ENCODE measurements around the gene GCDH. TPM values are rescaled to one million over a fixed set of nuclear protein-coding genes. Genes with fewer than 3 reads are reported as not detected.

GCDH gene
- total and polyA plus RNA-seq, 8 donors: 17.5 to 30.8 (median 24.0) TPM; not detected in 1

- intact Hi-C loops (cut with DNase I; ENCODE audit: low total_unique reads): no loop called here
- no peak overlapping the region for H3K27ac ChIP-seq
- H3K9me3 ChIP-seq: no peaks in the 10 kb centered on the region
- no peak for DNase-seq
- no peak overlapping the region for H3K4me3 ChIP-seq
- no peaks in the 10 kb centered on the region for H3K36me3 ChIP-seq
- H3K4me1 ChIP-seq: peaks cover 12 to 14% (median 13%) of the 10 kb centered on the region in 4 donors
- H3K27me3 ChIP-seq: peaks cover 0 to 10% (median 2%) of the 10 kb centered on the region in 3 donors
- TF ChIP-seq CTCF (IDR thresholded peaks at IDR 0.05) (no peak), POLR2AphosphoS5 (IDR thresholded peaks at IDR 0.05) (no peak), EP300 (IDR thresholded peaks at IDR 0.05) (no peak), POLR2A (IDR thresholded peaks at IDR 0.05) (no peak)
- WGBS, 5 donors: 83 to 85% (median 84%) methylated on average over 17 to 19 of the region's 19 CpGs
Observed at GRCh38 chr19:12865746-12866415, 25.1 kb upstream of the GCDH start.

- Histone ChIP-seq H3K27me3 (peaks cover 0 to 10% (median 2%) of the 10 kb centered on the region in 3 donors), H3K9me3 (no peaks in the 10 kb centered on the region), H3K27ac (no peak overlapping the region), H3K36me3 (no peaks in the 10 kb centered on the region), H3K4me3 (peak overlapping the region in 2 of 4 donors; percentile 50 to 52), H3K4me1 (peaks cover 12 to 14% (median 13%) of the 10 kb centered on the region in 4 donors)
- no peak for TF ChIP-seq CTCF (IDR thresholded peaks at IDR 0.05)
- no peak for TF ChIP-seq POLR2AphosphoS5 (IDR thresholded peaks at IDR 0.05)
- WGBS, 5 donors: 79 to 82% (median 81%) methylated on average over 29 of the region's 29 CpGs
- DNase-seq: no peak
- intact Hi-C loops (cut with DNase I; ENCODE audit: low total_unique reads): no loop called here
Observed at GRCh38 chr19:12866416-12867119, 24.4 kb upstream of the GCDH start.

DNA sequence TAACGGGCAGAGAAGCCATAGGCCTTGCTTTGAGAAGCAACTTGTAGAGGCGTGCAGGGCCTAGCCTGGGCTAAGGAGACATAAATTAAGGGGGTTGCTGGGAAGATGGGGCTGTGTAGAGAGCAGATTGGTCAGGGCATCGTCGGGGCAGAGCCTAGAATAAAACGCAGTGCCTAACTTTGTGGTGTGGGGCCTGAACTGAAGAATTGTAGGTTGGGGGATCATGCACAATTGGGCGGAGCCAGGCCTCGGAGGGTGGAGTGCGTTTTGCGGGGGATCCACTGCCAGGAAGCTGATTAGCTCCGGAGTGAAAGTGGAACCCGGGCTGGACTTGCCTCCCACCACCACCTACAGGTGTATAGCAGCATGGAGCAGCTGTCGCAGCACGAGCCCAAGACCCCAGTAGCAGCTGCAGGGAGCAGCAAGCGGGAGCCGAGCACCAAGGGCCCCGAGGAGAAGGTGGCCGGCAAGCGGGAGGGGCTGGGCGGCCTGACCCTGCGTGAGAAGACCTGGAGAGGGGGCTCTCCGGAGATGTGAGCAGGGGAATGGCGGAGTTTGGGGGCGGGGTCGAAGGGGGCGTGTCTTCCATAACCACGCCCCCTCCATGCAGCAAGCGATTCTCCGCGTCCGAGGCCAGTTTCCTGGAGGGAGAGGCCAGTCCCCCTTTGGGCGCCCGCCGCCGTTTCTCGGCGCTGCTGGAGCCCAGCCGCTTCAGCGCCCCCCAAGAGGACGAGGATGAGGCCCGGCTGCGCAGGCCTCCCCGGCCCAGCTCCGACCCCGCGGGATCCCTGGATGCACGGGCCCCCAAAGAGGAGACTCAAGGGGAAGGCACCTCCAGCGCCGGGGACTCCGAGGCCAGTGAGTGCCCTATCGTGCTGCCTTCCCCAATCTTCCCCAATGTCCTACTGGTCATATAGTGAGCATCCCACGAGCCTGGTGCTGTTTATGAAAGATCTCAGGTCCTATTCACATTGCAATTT, 23.6 kb upstream of the GCDH start:
- whole genome bisulfite sequencing, 5 donors: 8 to 11% (median 8%) methylated on average over 33 to 51 of the region's 51 CpGs
- intact Hi-C loops (cut with DNase I; ENCODE audit: low total_unique reads): no loop called here
- Histone ChIP-seq H3K4me1 (peaks cover 12 to 14% (median 13%) of the 10 kb centered on the region in 4 donors), H3K9me3 (no peaks in the 10 kb centered on the region), H3K27me3 (peaks cover 0 to 10% (median 2%) of the 10 kb centered on the region in 3 donors), H3K36me3 (no peaks in the 10 kb centered on the region), H3K27ac (peak overlapping the region in 2 of 5 donors; percentile 21 to 35), H3K4me3 (peak overlapping the region; percentile 40 to 52 (median 47))
- peak; percentile 73 to 92 for DNase-seq
- TF ChIP-seq EP300 (IDR thresholded peaks at IDR 0.05): no peak

- WGBS, 5 donors: 91 to 95% (median 92%) methylated on average over 9 to 10 of the region's 10 CpGs
- DNase-seq: no peak
- H3K4me3 ChIP-seq: no peak overlapping the region
Observed at GRCh38 chr19:12868540-12869112, 22.3 kb upstream of the GCDH start.

More at GRCh38 chr19:12868540-12869112, 22.3 kb upstream of the GCDH start:
- peaks cover 13 to 18% (median 16%) of the 10 kb centered on the region in 4 donors for H3K4me1 ChIP-seq
- no peak for TF ChIP-seq EP300 (IDR thresholded peaks at IDR 0.05)
- H3K36me3 ChIP-seq: peaks cover 0 to 8% (median 3%) of the 10 kb centered on the region in 4 donors
- H3K27me3 ChIP-seq: peaks cover 0 to 10% (median under 1%) of the 10 kb centered on the region in 3 donors
- H3K27ac ChIP-seq: no peak overlapping the region
- no peaks in the 10 kb centered on the region for H3K9me3 ChIP-seq
- intact Hi-C loops (cut with DNase I; ENCODE audit: low total_unique reads): no loop called here

Data from stomach (tissue), 9 donors.